GM12878 (cell line): ENCODE data around the gene APOM. TPM values are rescaled to one million over a fixed set of nuclear protein-coding genes. Genes with fewer than 3 reads are reported as not detected.

Experiments used
- CBX3 ChIP-seq: fragments of 200-600 bp; sonication (generic); IDR thresholded peaks from 2 replicates; pipeline ENCODE4 v1.6.1; 2016; ENCODE audit warnings: low read depth, borderline replicate concordance
- CREB1 ChIP-seq: IDR thresholded peaks from 2 replicates; pipeline ENCODE4 v1.6.1; 2012; ENCODE audit warnings: low read depth, mild to moderate bottlenecking, inconsistent platforms
- CREM ChIP-seq: IDR thresholded peaks from 2 replicates; pipeline ENCODE4 v1.6.1; 2014; ENCODE audit warnings: antibody characterized with exemption, low read depth
- CTCF ChIP-seq, 3 experiments: IDR thresholded peaks in 2 of 3; conservative IDR thresholded peaks in 1 of 3; 2 replicates each; pipeline ENCODE4 v1.5.1; 2011; ENCODE audit warnings: low read depth in 3 of 3, low read length in 3 of 3, mild to moderate bottlenecking in 3 of 3, control low read depth in 2 of 3, moderate library complexity in 2 of 3, inconsistent platforms in 1 of 3, mixed read lengths in 1 of 3; ENCODE audit not compliant: control insufficient read depth in 2 of 3, insufficient read depth in 1 of 3; ENCODE audit errors: extremely low read depth in 1 of 3
- FOS ChIP-seq: IDR thresholded peaks from 3 replicates; pipeline ENCODE4 v1.6.1; 2011; ENCODE audit warnings: borderline replicate concordance; ENCODE audit not compliant: insufficient read length; ENCODE audit errors: extremely low read depth
- GATAD2B ChIP-seq: fragments of 450-650 bp; conservative IDR thresholded peaks from 2 replicates; pipeline ENCODE4 v1.6.1; 2017; ENCODE audit warnings: low read depth, mild to moderate bottlenecking, moderate library complexity
- HDAC6 ChIP-seq: fragments of 200-600 bp; sonication (generic); IDR thresholded peaks from one replicate; pipeline ENCODE4 v1.8.0; 2017; ENCODE audit warnings: antibody characterized with exemption; ENCODE audit not compliant: unreplicated experiment
- IKZF1 ChIP-seq: fragments of 450-650 bp; conservative IDR thresholded peaks from 2 replicates; pipeline ENCODE4 v1.6.1; 2017; ENCODE audit warnings: antibody characterized with exemption, mild to moderate bottlenecking
- KLF5 ChIP-seq: fragments of 450-650 bp; IDR thresholded peaks from 2 replicates; pipeline ENCODE4 v1.6.1; 2014; ENCODE audit warnings: mild to moderate bottlenecking; ENCODE audit not compliant: partially characterized antibody
- NFIC ChIP-seq: IDR thresholded peaks from 2 replicates; pipeline ENCODE4 v1.6.1; 2012; ENCODE audit warnings: low read depth, mild to moderate bottlenecking, inconsistent platforms, low read length, moderate library complexity
- NFYB ChIP-seq: IDR thresholded peaks from 2 replicates; pipeline ENCODE4 v1.6.1; 2011; ENCODE audit warnings: low read depth, mild to moderate bottlenecking, low read length, improper control_type of control experiment, moderate library complexity; ENCODE audit not compliant: insufficient read depth
- NR2F1 ChIP-seq: fragments of 450-650 bp; conservative IDR thresholded peaks from 2 replicates; pipeline ENCODE4 v1.6.1; 2017; ENCODE audit warnings: mild to moderate bottlenecking
- PAX8 ChIP-seq: fragments of 450-650 bp; IDR thresholded peaks from 2 replicates; pipeline ENCODE4 v1.6.1; 2017; ENCODE audit warnings: mild to moderate bottlenecking, moderate library complexity
- RAD21 ChIP-seq: IDR thresholded peaks from 2 replicates; pipeline ENCODE4 v1.6.1; 2011; ENCODE audit warnings: mild to moderate bottlenecking, low read depth, low read length, moderate library complexity; ENCODE audit not compliant: insufficient read depth
- RAD51 ChIP-seq: fragments of 450-650 bp; IDR thresholded peaks from 2 replicates; pipeline ENCODE4 v1.6.1; 2016; ENCODE audit warnings: moderate library complexity, mild to moderate bottlenecking, inconsistent platforms
- RB1 ChIP-seq: fragments of 450-650 bp; formaldehyde crosslinking; IDR thresholded peaks from 2 replicates; pipeline ENCODE4 v1.6.1; 2017; ENCODE audit warnings: mild to moderate bottlenecking, borderline replicate concordance
- RBBP5 ChIP-seq: fragments of 200-600 bp; sonication (generic); conservative IDR thresholded peaks from 2 replicates; pipeline ENCODE4 v1.6.1; 2016
- RUNX3 ChIP-seq: IDR thresholded peaks from 2 replicates; pipeline ENCODE4 v1.6.1; 2012; ENCODE audit warnings: low read length, inconsistent platforms
- SIN3A ChIP-seq: IDR thresholded peaks from 2 replicates; pipeline ENCODE4 v1.6.1; 2012; ENCODE audit warnings: low read depth, low read length, improper control_type of control experiment
- SUPT20H ChIP-seq: IDR thresholded peaks from 2 replicates; pipeline ENCODE4 v1.6.1; 2011; ENCODE audit warnings: low read depth, mild to moderate bottlenecking, low read length, moderate library complexity, borderline replicate concordance; ENCODE audit not compliant: control insufficient read depth
- TAF1 ChIP-seq: IDR thresholded peaks from 2 replicates; pipeline ENCODE4 v1.6.1; 2011; ENCODE audit warnings: mild to moderate bottlenecking, low read depth, low read length, borderline replicate concordance
- WRNIP1 ChIP-seq: IDR thresholded peaks from 2 replicates; pipeline ENCODE4 v1.6.1; 2011; ENCODE audit warnings: low read depth, low read length, improper control_type of control experiment, borderline replicate concordance
- YBX1 ChIP-seq: fragments of 450-650 bp; IDR thresholded peaks from 2 replicates; pipeline ENCODE4 v1.6.1; 2016; ENCODE audit warnings: antibody characterized with exemption
- ZBTB33 ChIP-seq: fragments of 450-650 bp; IDR thresholded peaks from 2 replicates; pipeline ENCODE4 v1.6.1; 2017; ENCODE audit warnings: mild to moderate bottlenecking
- ZNF217 ChIP-seq: fragments of 450-650 bp; IDR thresholded peaks from 2 replicates; pipeline ENCODE4 v1.6.1; 2017; ENCODE audit warnings: antibody characterized with exemption, mild to moderate bottlenecking
- ZNF274 ChIP-seq: IDR thresholded peaks from one replicate; pipeline ENCODE4 v1.8.0; 2011; ENCODE audit not compliant: insufficient read length, insufficient read depth
- ZNF622 ChIP-seq: fragments of 450-650 bp; IDR thresholded peaks from 2 replicates; pipeline ENCODE4 v1.6.1; 2017; ENCODE audit warnings: mild to moderate bottlenecking, inconsistent platforms
- ZZZ3 ChIP-seq: IDR thresholded peaks from 2 replicates; pipeline ENCODE4 v1.6.1; 2011; ENCODE audit warnings: low read depth; ENCODE audit not compliant: control insufficient read depth, insufficient read length
- polyA plus RNA-seq, 11 experiments: library from polyadenylated mRNA; depleted of rRNA in 4 of 11; unstranded in 6 of 11; stranded (reverse) in 5 of 11; fragments of >200 nt; fragmentation: Nextera tagmentation in 4 of 11; fragmentation: Illumina TruSeq in 1 of 11; extraction: Ambion mirVana in 4 of 11; extraction: Trizol in 1 of 11; gene quantifications; 1 replicate in 1 of 11; 2 replicates in 10 of 11; pipeline versions ENCODE4 v1.2.1 to v1.2.3, GENCODE V29; 2011 to 2016; ENCODE audit warnings: inconsistent platforms in 2 of 11, missing spikeins in 2 of 11, low read depth in 1 of 11
- total RNA-seq, 4 experiments: library from RNA; depleted of rRNA in 3 of 4; stranded (reverse); fragments of >200 nt in 3 of 4; fragmentation: Illumina TruSeq in 1 of 4; extraction: Trizol in 1 of 4; gene quantifications; 2 replicates each; pipeline versions ENCODE4 v1.2.1 to v1.2.3, GENCODE V29; 2013 to 2021
- TF ChIP-seq, protein P1 (sequence below): fragments of 450-650 bp; IDR thresholded peaks from 2 replicates; pipeline ENCODE4 v1.6.1; 2016; ENCODE audit warnings: mild to moderate bottlenecking

APOM gene
- total and polyA plus RNA-seq, 10 of the 15 experiments (the other 5 are each of a cell fraction or from before 2014, with no cell fraction given), result 4.0 to 14.1 (median 7.1) TPM

DNA sequence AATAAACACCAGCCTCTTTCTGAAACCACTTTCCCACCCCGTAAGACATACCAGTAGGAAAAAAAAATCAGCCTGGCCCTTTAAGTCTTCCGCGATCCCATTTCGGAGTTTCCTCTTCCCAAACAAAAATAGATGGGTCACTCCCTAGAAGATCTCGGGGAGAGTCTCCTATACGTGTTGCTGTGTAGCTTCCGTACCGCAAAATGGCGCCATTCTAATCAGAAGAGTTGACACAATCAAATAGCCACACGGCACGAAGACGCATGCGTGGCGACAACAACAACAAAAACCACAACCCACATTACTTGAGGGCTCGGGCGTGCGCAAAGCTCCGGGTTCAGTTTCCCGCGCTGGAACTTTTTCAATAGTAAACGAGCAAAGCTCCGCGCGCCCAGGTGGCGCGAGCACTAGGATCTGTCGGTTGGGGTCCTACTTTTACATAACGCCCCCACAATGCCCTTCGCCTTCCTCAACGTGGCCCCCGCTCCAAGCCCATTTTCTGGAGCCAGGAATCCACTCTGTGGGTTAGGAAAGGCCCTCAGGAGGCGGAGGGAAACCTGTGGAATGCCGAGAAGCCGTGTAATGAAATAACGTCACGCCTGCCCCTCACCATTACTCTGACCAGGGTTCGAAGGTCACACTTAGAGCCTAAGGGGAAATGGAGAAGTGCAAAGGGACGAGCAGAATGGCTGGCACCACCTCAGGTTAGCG is 9.3 kb downstream of the APOM start, which contains the start of gene GPANK1 (continued):
- TF ChIP-seq, protein P1, sequence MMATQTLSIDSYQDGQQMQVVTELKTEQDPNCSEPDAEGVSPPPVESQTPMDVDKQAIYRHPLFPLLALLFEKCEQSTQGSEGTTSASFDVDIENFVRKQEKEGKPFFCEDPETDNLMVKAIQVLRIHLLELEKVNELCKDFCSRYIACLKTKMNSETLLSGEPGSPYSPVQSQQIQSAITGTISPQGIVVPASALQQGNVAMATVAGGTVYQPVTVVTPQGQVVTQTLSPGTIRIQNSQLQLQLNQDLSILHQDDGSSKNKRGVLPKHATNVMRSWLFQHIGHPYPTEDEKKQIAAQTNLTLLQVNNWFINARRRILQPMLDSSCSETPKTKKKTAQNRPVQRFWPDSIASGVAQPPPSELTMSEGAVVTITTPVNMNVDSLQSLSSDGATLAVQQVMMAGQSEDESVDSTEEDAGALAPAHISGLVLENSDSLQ, result no peak; the same call in 1 of the 2 replicates
- peak; percentile 44; the same call in 1 of the 2 replicates for TF ChIP-seq CREB1
- TF ChIP-seq YBX1, result no peak
- no peak for TF ChIP-seq ZNF274
- no peak for TF ChIP-seq RBBP5
- no peak for TF ChIP-seq ZBTB33
- TF ChIP-seq TAF1, result peak; percentile 72
- TF ChIP-seq PAX8, result no peak
- no peak for TF ChIP-seq RAD21
- TF ChIP-seq WRNIP1, result no peak
- TF ChIP-seq SIN3A, result peak; percentile 65; the same call in 1 of the 2 replicates
- TF ChIP-seq CBX3, result no peak
- TF ChIP-seq ZNF217, result no peak
- TF ChIP-seq HDAC6, result no peak
- no peak for TF ChIP-seq RAD51
- no peak for TF ChIP-seq ZNF622
- 0 out of 2 replicates have a peak, but pooled peaks have one; percentile 18 for TF ChIP-seq NFYB
- no peak for TF ChIP-seq NFIC
- TF ChIP-seq CREM, result no peak; the same call in 1 of the 2 replicates
- TF ChIP-seq FOS, result no peak
- TF ChIP-seq GATAD2B, result no peak; the same call in 1 of the 2 replicates
- no peak for TF ChIP-seq SUPT20H
- TF ChIP-seq ZZZ3, result no peak
- TF ChIP-seq NR2F1, result no peak
- TF ChIP-seq RUNX3, result peak; percentile 96
- no peak for TF ChIP-seq CTCF (IDR thresholded peaks at IDR 0.05 in 2 of 3, conservative IDR thresholded peaks at IDR 0.05 in 1 of 3; ENCODE audit: control insufficient read depth in 2 of 3, extremely low read depth in 1 of 3, insufficient read depth in 1 of 3, low read depth in 3 of 3, low read length in 3 of 3)
- peak; percentile 38 for TF ChIP-seq KLF5
- peak; percentile 70 for TF ChIP-seq IKZF1
- TF ChIP-seq RB1, result peak; percentile 99; the same call in 1 of the 2 replicates
